HepG2 (cell line): ENCODE measurements around the gene SMIM10L2A. TPM values are rescaled to one million over a fixed set of nuclear protein-coding genes. Genes with fewer than 3 reads are reported as not detected.

Experiments
- ATAC-seq: fragments of 200-7000 bp; cut with Tn5 transposase; 3 replicates; pipeline ENCODE4 v1.9.1; 2020; ENCODE audit warnings: mild to moderate bottlenecking, moderate library complexity
- BruUV-seq: library from RNA; stranded (reverse); fragments of 400-500 nt; replicated peaks from 2 replicates; lab custom pipeline; 2021; lab: Mats Ljungman, UMichigan
- CTCF ChIA-PET: fragments of 300-600 bp; formaldehyde crosslinking; extraction: SDS; loops from one replicate; lab custom pipeline; 2021; ENCODE audit warnings: low total read pairs, inconsistent platforms, low intra/inter-chr PET ratio; lab: Yijun Ruan, JAX
- POLR2A ChIA-PET: fragments of 350-600 bp; sonication (Branson Sonifier 250); formaldehyde crosslinking; loops from one replicate; lab custom pipeline; 2020; ENCODE audit warnings: antibody characterized with exemption, inconsistent platforms; lab: Yijun Ruan, JAX
- DNase-seq: peaks from one replicate; pipeline ENCODE4 v3.0.0-alpha.2; 2015; ENCODE audit warnings: low spot score
- FAIRE-seq: peaks from 3 replicates; lab custom pipeline; 2011; peaks lifted over from hg19 to GRCh38; lab: Jason Lieb, UNC
- H2AFZ ChIP-seq: one replicate; pipeline ENCODE4 v1.6.1; 2011; ENCODE audit warnings: low read length, inconsistent platforms
- H3K27ac ChIP-seq: fragments of 300-600 bp; 3 replicates; pipeline ENCODE4 v1.8.0; 2011; ENCODE audit warnings: mixed run types, mild to moderate bottlenecking, mixed read lengths, low read length, inconsistent platforms; ENCODE audit not compliant: insufficient read depth; ENCODE audit errors: extremely low read length
- H3K27me3 ChIP-seq, 2 experiments: fragments of 200-600 bp in 1 of 2; 2 replicates in 1 of 2; 3 replicates in 1 of 2; pipeline versions ENCODE4 v1.6.0 to v1.8.0; 2011; ENCODE audit warnings: low read length in 2 of 2, mild to moderate bottlenecking in 2 of 2, moderate library complexity in 2 of 2, inconsistent platforms in 1 of 2; ENCODE audit not compliant: insufficient read depth in 2 of 2, control insufficient read depth in 1 of 2
- H3K36me3 ChIP-seq, 2 experiments: fragments of 200-600 bp in 1 of 2; replicated peaks in 1 of 2; 2 replicates in 1 of 2; 3 replicates in 1 of 2; pipeline versions ENCODE4 v1.5.1 to v1.8.0; 2011; ENCODE audit warnings: low read length in 2 of 2, inconsistent platforms in 1 of 2; ENCODE audit not compliant: insufficient read depth in 2 of 2, control insufficient read depth in 1 of 2
- H3K4me1 ChIP-seq: 2 replicates; pipeline ENCODE4 v1.5.1; 2012; ENCODE audit warnings: low read length, inconsistent platforms; ENCODE audit not compliant: insufficient read depth
- H3K4me2 ChIP-seq: 2 replicates; pipeline ENCODE4 v1.6.0; 2011; ENCODE audit warnings: low read depth, low read length, inconsistent platforms
- H3K4me3 ChIP-seq, 3 experiments: fragments of 200-600 bp in 1 of 3; sonication (generic), shearing (Covaris generic) in 1 of 3; replicated peaks in 1 of 3; 2 replicates each; pipeline ENCODE4 v1.5.1; 2011 to 2016; ENCODE audit warnings: low read length in 3 of 3, inconsistent platforms in 2 of 3, low read depth in 2 of 3, mild to moderate bottlenecking in 2 of 3, control low read depth in 1 of 3, mixed read lengths in 1 of 3; ENCODE audit not compliant: insufficient read depth in 1 of 3
- H3K79me2 ChIP-seq: one replicate; pipeline ENCODE4 v1.6.1; 2011; ENCODE audit warnings: low read length, inconsistent platforms; ENCODE audit not compliant: insufficient read depth
- H3K9ac ChIP-seq: 2 replicates; pipeline ENCODE4 v1.6.0; 2011; ENCODE audit warnings: mild to moderate bottlenecking, low read depth, low read length, inconsistent platforms; ENCODE audit not compliant: insufficient read depth
- H3K9me3 ChIP-seq: 2 replicates; pipeline ENCODE4 v1.5.1; 2012; ENCODE audit warnings: mild to moderate bottlenecking, low read length
- H4K20me1 ChIP-seq: 2 replicates; pipeline ENCODE4 v1.6.0; 2011; ENCODE audit warnings: inconsistent platforms, mild to moderate bottlenecking, low read length, moderate library complexity; ENCODE audit not compliant: insufficient read depth
- BCL3 ChIP-seq: sonication (generic); formaldehyde crosslinking; IDR thresholded peaks from 2 replicates; pipeline ENCODE4 v1.5.1; 2020; ENCODE audit warnings: mild to moderate bottlenecking, missing genetic modification reagents, moderate library complexity
- CEBPB ChIP-seq: IDR thresholded peaks from 2 replicates; pipeline ENCODE4 v1.6.1; 2011; ENCODE audit warnings: low read depth, low read length, improper control_type of control experiment, borderline replicate concordance
- CEBPG ChIP-seq: IDR thresholded peaks from 2 replicates; pipeline ENCODE4 v1.6.1; 2016
- CENPT ChIP-seq: sonication (generic); formaldehyde crosslinking; IDR thresholded peaks from 2 replicates; pipeline ENCODE4 v1.8.0; 2022; ENCODE audit warnings: low read depth, mild to moderate bottlenecking, moderate library complexity, missing genetic modification reagents
- CSRNP2 ChIP-seq: sonication (generic); formaldehyde crosslinking; conservative IDR thresholded peaks from 2 replicates; pipeline ENCODE4 v1.8.0; 2022; ENCODE audit warnings: low read depth, missing genetic modification reagents
- ELF3 ChIP-seq: IDR thresholded peaks from 2 replicates; pipeline ENCODE4 v1.6.1; 2016; ENCODE audit warnings: missing genetic modification reagents, missing compliant biosample characterization
- FOXK1 ChIP-seq: sonication (generic); formaldehyde crosslinking; IDR thresholded peaks from 2 replicates; pipeline ENCODE4 v1.4.0; 2020; ENCODE audit warnings: low read depth, missing genetic modification reagents, borderline replicate concordance
- GLI4 ChIP-seq: sonication (generic); formaldehyde crosslinking; IDR thresholded peaks from 2 replicates; pipeline ENCODE4 v1.5.1; 2020; ENCODE audit warnings: missing genetic modification reagents, mild to moderate bottlenecking, moderate library complexity, borderline replicate concordance
- GRHL1 ChIP-seq: sonication (generic); formaldehyde crosslinking; conservative IDR thresholded peaks from 2 replicates; pipeline ENCODE4 v1.8.0; 2022; ENCODE audit warnings: missing genetic modification reagents
- MTF2 ChIP-seq: sonication (generic); formaldehyde crosslinking; IDR thresholded peaks from 2 replicates; pipeline ENCODE4 v1.5.0; 2020; ENCODE audit warnings: missing genetic modification reagents, borderline replicate concordance
- SP5 ChIP-seq: IDR thresholded peaks from 2 replicates; pipeline ENCODE4 v1.6.1; 2016; ENCODE audit warnings: low read depth, borderline replicate concordance
- XBP1 ChIP-seq: sonication (generic); formaldehyde crosslinking; IDR thresholded peaks from 2 replicates; pipeline ENCODE4 v1.5.0; 2020; ENCODE audit warnings: missing genetic modification reagents
- ZBTB42 ChIP-seq: sonication (generic); formaldehyde crosslinking; IDR thresholded peaks from 2 replicates; pipeline ENCODE4 v1.5.0; 2020; ENCODE audit warnings: mild to moderate bottlenecking, missing genetic modification reagents
- ZNF17 ChIP-seq: sonication (generic); formaldehyde crosslinking; IDR thresholded peaks from 2 replicates; pipeline ENCODE4 v1.5.0; 2020; ENCODE audit warnings: mild to moderate bottlenecking, missing genetic modification reagents
- ZNF207 ChIP-seq: fragments of 450-650 bp; IDR thresholded peaks from 2 replicates; pipeline ENCODE4 v1.6.1; 2016; ENCODE audit warnings: antibody characterized with exemption, borderline replicate concordance
- ZNF260 ChIP-seq: sonication (generic); formaldehyde crosslinking; IDR thresholded peaks from 2 replicates; pipeline ENCODE4 v1.4.0; 2020; ENCODE audit warnings: missing genetic modification reagents, low read depth, mild to moderate bottlenecking, borderline replicate concordance
- ZNF776 ChIP-seq: sonication (generic); formaldehyde crosslinking; IDR thresholded peaks from 2 replicates; pipeline ENCODE4 v1.4.0; 2020; ENCODE audit warnings: mild to moderate bottlenecking, missing genetic modification reagents
- ZSCAN29 ChIP-seq: sonication (generic); formaldehyde crosslinking; conservative IDR thresholded peaks from 2 replicates; pipeline ENCODE4 v1.4.0; 2020; ENCODE audit warnings: mild to moderate bottlenecking, missing genetic modification reagents
- WGBS: methylation state at CpG from one replicate; pipeline ENCODE4 v1.1.6; 2017; ENCODE audit warnings: low lambda C conversion rate; 5-methylcytosine and 5-hydroxymethylcytosine counted together
- in situ Hi-C: cut with HindIII; loops from 2 replicates; pipeline ENCODE4 v1.10.0; 2017; ENCODE audit warnings: low pct_unique_long_range_greater_than_20kb; ENCODE audit not compliant: extremely low pct_ligation_motif_present
- intact Hi-C: fragments of 100-400 bp; cut with micrococcal nuclease; formaldehyde crosslinking; loops from one replicate; pipeline ENCODE4 v1.10.0; 2022; ENCODE audit not compliant: unreplicated experiment
- polyA plus RNA-seq, 8 experiments: library from polyadenylated mRNA; depleted of rRNA in 3 of 8; stranded (reverse) in 7 of 8; unstranded in 1 of 8; fragments of >200 nt; fragmentation: Illumina TruSeq in 4 of 8; extraction: Trizol in 4 of 8; gene quantifications; 2 replicates each; pipeline versions ENCODE4 v1.2.1 to v1.2.3, GENCODE V29; 2011 to 2016; ENCODE audit warnings: low read depth in 4 of 8, missing spikeins in 1 of 8, mixed read lengths in 1 of 8; ENCODE audit not compliant: insufficient read depth in 1 of 8
- total RNA-seq, 5 experiments: library from RNA; depleted of rRNA; stranded (reverse); fragments of >200 nt; fragmentation: Illumina TruSeq; extraction: Trizol; gene quantifications; 2 replicates each; pipeline ENCODE4 v1.2.3, GENCODE V29; 2016; ENCODE audit warnings: low read depth in 1 of 5

SMIM10L2A gene
- total and polyA plus RNA-seq, 2 of the 13 experiments (the other 11 are each of a cell fraction or from before 2014, with no cell fraction given), result not detected

DNA sequence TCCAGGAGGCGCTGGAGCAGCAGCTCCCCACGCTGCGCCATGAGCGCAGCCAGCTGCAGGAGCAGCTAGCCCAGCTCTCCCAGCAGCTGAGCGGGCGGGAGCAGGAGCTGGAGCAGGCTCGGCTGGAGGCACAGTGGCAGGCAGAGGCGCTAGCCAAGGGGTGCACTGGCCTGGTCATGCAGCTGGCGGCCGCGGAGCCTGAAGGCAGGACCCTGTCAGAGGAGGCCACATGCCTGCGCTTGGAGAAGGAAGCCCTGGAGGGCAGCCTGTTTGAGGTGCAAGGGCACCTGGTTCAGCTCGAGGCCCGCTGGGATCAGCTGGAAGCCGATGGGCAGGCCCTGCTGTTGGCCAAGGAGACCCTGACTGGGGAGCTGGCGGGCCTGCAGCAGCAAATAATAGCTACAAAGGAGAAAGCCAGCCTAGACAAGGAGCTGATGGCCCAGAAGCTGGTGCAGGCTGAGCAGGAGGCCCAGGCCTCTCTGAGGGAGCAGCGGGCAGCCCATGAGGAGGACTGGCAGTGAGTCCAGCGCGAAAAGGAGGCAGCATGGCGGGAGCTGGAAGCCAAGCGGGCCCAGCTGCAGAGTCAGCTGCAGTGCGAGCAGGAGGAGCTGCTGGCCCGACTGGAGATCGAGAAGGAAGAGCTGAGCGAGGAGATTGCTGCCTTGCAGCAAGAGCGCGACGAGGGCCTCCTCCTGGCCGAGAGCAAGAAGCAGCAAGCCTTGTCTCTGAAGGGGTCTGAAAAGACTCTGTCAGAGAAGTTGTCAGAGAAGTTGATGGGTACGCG lies 13.6 kb downstream of the SMIM10L2A start:
- Histone ChIP-seq H3K27me3 (no peaks in the 10 kb centered on the region), H3K4me3 (no peak overlapping the region), H3K79me2 (no peaks in the 10 kb centered on the region), H3K4me2 (no peak overlapping the region), H3K4me1 (no peaks in the 10 kb centered on the region), H2AFZ (no peak overlapping the region), H4K20me1 (no peaks in the 10 kb centered on the region), H3K27ac (no peak overlapping the region), H3K36me3 (no peaks in the 10 kb centered on the region), H3K9ac (no peak overlapping the region), H3K9me3 (no peaks in the 10 kb centered on the region)
- no TSS peak for BruUV-seq
- intact Hi-C loops (no loop called here), in situ Hi-C loops (no loop called here)
- TF ChIP-seq ZNF260 (CRISPR knock-in tag) (no peak), ZNF776 (CRISPR knock-in tag) (no peak), SP5 (CRISPR knock-in tag) (no peak), MTF2 (no peak), CSRNP2 (CRISPR knock-in tag) (no peak), CENPT (CRISPR knock-in tag) (no peak), GLI4 (CRISPR knock-in tag) (no peak), ZNF17 (CRISPR knock-in tag) (no peak), ZBTB42 (no peak), CEBPG (CRISPR knock-in tag) (no peak), ZNF207 (no peak), CEBPB (no peak), ZSCAN29 (CRISPR knock-in tag) (no peak), BCL3 (CRISPR knock-in tag) (no peak), GRHL1 (CRISPR knock-in tag) (no peak), ELF3 (no peak), XBP1 (CRISPR knock-in tag) (no peak), FOXK1 (CRISPR knock-in tag) (no peak)
- DNase-seq, result no peak
- POLR2A ChIA-PET, result no interaction called here
- WGBS, result no CpG with 5 or more reads among the region's 31 CpGs
- CTCF ChIA-PET, result no interaction called here
- no peak for FAIRE-seq
- no peak for ATAC-seq
